Neural cell (in vitro differentiated cells): ENCODE data around the gene JAG2.

Experiments
- CTCF ChIP-seq: fragments of 450-650 bp; IDR thresholded peaks from 2 replicates; pipeline ENCODE4 v1.5.1; 2014; ENCODE audit warnings: antibody characterized with exemption, mild to moderate bottlenecking, moderate library complexity; ENCODE audit not compliant: poor library complexity, severe bottlenecking
- EP300 ChIP-seq: fragments of 450-650 bp; conservative IDR thresholded peaks from 2 replicates; pipeline ENCODE4 v1.6.1; 2014; ENCODE audit warnings: antibody characterized with exemption, mild to moderate bottlenecking, moderate library complexity; ENCODE audit not compliant: poor library complexity, severe bottlenecking
- EZH2 ChIP-seq: fragments of 200-600, 300-800 bp; shearing (Covaris generic), sonication (generic); IDR thresholded peaks from 2 replicates; pipeline ENCODE4 v1.6.1; 2014; ENCODE audit warnings: antibody characterized with exemption, low read length, borderline replicate concordance, mild to moderate bottlenecking; ENCODE audit not compliant: insufficient read depth, poor library complexity, severe bottlenecking
- MXI1 ChIP-seq: fragments of 450-650 bp; conservative IDR thresholded peaks from 2 replicates; pipeline ENCODE4 v1.6.1; 2014; ENCODE audit warnings: antibody characterized with exemption, mild to moderate bottlenecking; ENCODE audit not compliant: poor library complexity, severe bottlenecking
- POLR2AphosphoS5 ChIP-seq: IDR thresholded peaks from 2 replicates; pipeline ENCODE4 v1.6.1; 2012
- REST ChIP-seq: IDR thresholded peaks from 2 replicates; pipeline ENCODE4 v1.6.1; 2012; ENCODE audit warnings: borderline replicate concordance

- no peak for TF ChIP-seq CTCF
- TF ChIP-seq EZH2: no peak
- TF ChIP-seq EP300: no peak
- no peak for TF ChIP-seq POLR2AphosphoS5
- TF ChIP-seq REST: no peak
- TF ChIP-seq MXI1: no peak
Measured at GRCh38 chr14:105139831-105140239, 28.7 kb downstream of the JAG2 start.
